OCI-LY1 (cell line): ENCODE results near the gene CREB3L2.

Experiments used
- H2AFZ ChIP-seq: fragments of 200-600 bp; sonication (generic), shearing (Covaris generic); 2 replicates; pipeline ENCODE4 v1.6.0; 2014; ENCODE audit warnings: antibody characterized with exemption, mild to moderate bottlenecking, low read length
- H3F3A ChIP-seq: fragments of 200-600 bp; sonication (generic), shearing (Covaris generic); 2 replicates; pipeline ENCODE4 v1.6.0; 2014; ENCODE audit warnings: mild to moderate bottlenecking, antibody characterized with exemption, low read length, moderate library complexity; ENCODE audit not compliant: insufficient read depth
- H3K27ac ChIP-seq: fragments of 200-600 bp; sonication (generic); 2 replicates; pipeline ENCODE4 v1.5.1; 2014; ENCODE audit warnings: low read length, mixed run types, mild to moderate bottlenecking, low read depth; ENCODE audit not compliant: poor library complexity, severe bottlenecking
- H3K27me3 ChIP-seq: fragments of 200-600 bp; sonication (generic); 2 replicates; pipeline ENCODE4 v1.6.0; 2014; ENCODE audit warnings: antibody characterized with exemption, mild to moderate bottlenecking, low read length, moderate library complexity; ENCODE audit not compliant: insufficient read depth
- H3K36me3 ChIP-seq: fragments of 200-600 bp; sonication (generic); 2 replicates; pipeline ENCODE4 v1.6.1; 2014; ENCODE audit warnings: mild to moderate bottlenecking, antibody characterized with exemption, low read length, moderate library complexity, mixed read lengths; ENCODE audit not compliant: insufficient read depth
- H3K4me1 ChIP-seq: fragments of 200-600 bp; sonication (generic); 2 replicates; pipeline ENCODE4 v1.5.1; 2014; ENCODE audit warnings: mild to moderate bottlenecking, low read length, moderate library complexity; ENCODE audit not compliant: insufficient read depth, severe bottlenecking
- H3K4me2 ChIP-seq: fragments of 200-600 bp; sonication (generic), shearing (Covaris generic); 2 replicates; pipeline ENCODE4 v1.6.1; 2014; ENCODE audit warnings: low read length
- H3K4me3 ChIP-seq: fragments of 200-600 bp; sonication (generic); 2 replicates; pipeline ENCODE4 v1.5.1; 2014; ENCODE audit warnings: low read length, low read depth, mild to moderate bottlenecking, mixed read lengths; ENCODE audit not compliant: poor library complexity, severe bottlenecking
- H3K79me2 ChIP-seq: fragments of 200-600 bp; shearing (Covaris generic); 2 replicates; pipeline ENCODE4 v1.6.1; 2016; ENCODE audit warnings: mixed run types, low read length, mixed read lengths; ENCODE audit not compliant: insufficient read depth
- H3K9ac ChIP-seq: fragments of 200-600 bp; sonication (generic), shearing (Covaris generic); 2 replicates; pipeline ENCODE4 v1.6.1; 2014; ENCODE audit warnings: mild to moderate bottlenecking, low read length, mixed read lengths
- H3K9me2 ChIP-seq: fragments of 200-600 bp; sonication (generic), shearing (Covaris generic); 2 replicates; pipeline ENCODE4 v1.6.1; 2014; ENCODE audit warnings: low read depth, mild to moderate bottlenecking, low read length, mixed read lengths
- H3K9me3 ChIP-seq: fragments of 200-600 bp; shearing (Covaris generic); 2 replicates; pipeline ENCODE4 v1.6.1; 2014; ENCODE audit warnings: low read length, mixed read lengths
- H4K20me1 ChIP-seq: fragments of 200-600 bp; sonication (generic), shearing (Covaris generic); 2 replicates; pipeline ENCODE4 v1.6.0; 2016; ENCODE audit warnings: mild to moderate bottlenecking, low read length; ENCODE audit not compliant: insufficient read depth
- EZH2 ChIP-seq: fragments of 200-600 bp; sonication (generic), shearing (Covaris generic); IDR thresholded peaks from 2 replicates; pipeline ENCODE4 v1.8.0; 2017; ENCODE audit warnings: borderline replicate concordance, mixed run types, mild to moderate bottlenecking, antibody characterized with exemption, low read length, moderate library complexity, mixed read lengths
- TF ChIP-seq, protein P1 (sequence below): fragments of 200-600 bp; sonication (generic), shearing (Covaris generic); IDR thresholded peaks from 2 replicates; pipeline ENCODE4 v1.5.1; 2017; ENCODE audit warnings: mild to moderate bottlenecking, antibody characterized with exemption, low read length, moderate library complexity, mixed read lengths

CREB3L2 gene

DNA sequence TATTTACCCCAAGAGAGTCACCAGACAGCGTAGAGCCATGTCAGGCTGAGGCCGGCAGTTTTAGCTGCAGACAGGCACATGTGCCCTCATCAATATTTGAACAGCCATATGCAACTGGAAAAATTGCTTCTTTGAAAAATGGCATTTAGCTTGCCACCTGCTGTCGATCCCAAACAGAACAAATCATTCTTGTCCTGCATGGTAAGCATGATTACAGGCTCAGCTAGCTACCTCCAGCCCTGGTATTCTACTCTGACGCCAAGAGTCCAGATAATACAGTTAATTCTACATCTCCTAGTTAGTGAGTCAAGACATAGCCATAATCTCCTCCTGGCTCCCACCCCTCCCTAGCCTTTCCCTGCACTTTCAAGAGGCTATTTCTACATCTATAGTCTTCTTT lies 7.7 kb downstream of the CREB3L2 start:
- H3K36me3 ChIP-seq: no peaks in the 10 kb centered on the region
- no peak overlapping the region for H3K4me3 ChIP-seq
- H3K9me3 ChIP-seq: no peaks in the 10 kb centered on the region
- H3F3A ChIP-seq: no peaks in the 10 kb centered on the region
- H4K20me1 ChIP-seq: no peaks in the 10 kb centered on the region
- no peak overlapping the region for H3K9ac ChIP-seq
- H3K79me2 ChIP-seq: no peaks in the 10 kb centered on the region
- no peaks in the 10 kb centered on the region for H3K4me1 ChIP-seq
- no peak overlapping the region for H3K27ac ChIP-seq
- H3K4me2 ChIP-seq: no peak overlapping the region
- TF ChIP-seq EZH2: no peak
- TF ChIP-seq, protein P1, sequence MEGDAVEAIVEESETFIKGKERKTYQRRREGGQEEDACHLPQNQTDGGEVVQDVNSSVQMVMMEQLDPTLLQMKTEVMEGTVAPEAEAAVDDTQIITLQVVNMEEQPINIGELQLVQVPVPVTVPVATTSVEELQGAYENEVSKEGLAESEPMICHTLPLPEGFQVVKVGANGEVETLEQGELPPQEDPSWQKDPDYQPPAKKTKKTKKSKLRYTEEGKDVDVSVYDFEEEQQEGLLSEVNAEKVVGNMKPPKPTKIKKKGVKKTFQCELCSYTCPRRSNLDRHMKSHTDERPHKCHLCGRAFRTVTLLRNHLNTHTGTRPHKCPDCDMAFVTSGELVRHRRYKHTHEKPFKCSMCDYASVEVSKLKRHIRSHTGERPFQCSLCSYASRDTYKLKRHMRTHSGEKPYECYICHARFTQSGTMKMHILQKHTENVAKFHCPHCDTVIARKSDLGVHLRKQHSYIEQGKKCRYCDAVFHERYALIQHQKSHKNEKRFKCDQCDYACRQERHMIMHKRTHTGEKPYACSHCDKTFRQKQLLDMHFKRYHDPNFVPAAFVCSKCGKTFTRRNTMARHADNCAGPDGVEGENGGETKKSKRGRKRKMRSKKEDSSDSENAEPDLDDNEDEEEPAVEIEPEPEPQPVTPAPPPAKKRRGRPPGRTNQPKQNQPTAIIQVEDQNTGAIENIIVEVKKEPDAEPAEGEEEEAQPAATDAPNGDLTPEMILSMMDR: no peak
- H3K27me3 ChIP-seq: no peaks in the 10 kb centered on the region
- no peaks in the 10 kb centered on the region for H3K9me2 ChIP-seq
- no peak overlapping the region for H2AFZ ChIP-seq

DNA sequence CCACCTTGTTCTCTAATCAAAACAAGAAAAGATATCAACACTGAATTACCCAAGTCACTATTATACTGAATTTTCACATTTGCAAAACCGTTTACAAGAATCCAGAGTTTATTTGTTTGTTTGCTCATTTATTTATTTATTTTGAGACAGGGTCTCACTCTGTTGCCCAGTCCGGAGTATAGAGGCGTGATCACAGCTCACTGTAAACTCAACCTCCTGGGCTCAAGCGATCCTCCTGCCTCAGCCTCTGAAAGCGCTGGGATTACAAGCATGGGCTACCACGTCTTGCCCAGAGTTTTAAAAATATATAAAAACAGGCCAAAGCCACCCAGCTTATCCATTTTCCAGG lies 8.5 kb downstream of the CREB3L2 start:
- H3K4me2 ChIP-seq: no peak overlapping the region

DNA sequence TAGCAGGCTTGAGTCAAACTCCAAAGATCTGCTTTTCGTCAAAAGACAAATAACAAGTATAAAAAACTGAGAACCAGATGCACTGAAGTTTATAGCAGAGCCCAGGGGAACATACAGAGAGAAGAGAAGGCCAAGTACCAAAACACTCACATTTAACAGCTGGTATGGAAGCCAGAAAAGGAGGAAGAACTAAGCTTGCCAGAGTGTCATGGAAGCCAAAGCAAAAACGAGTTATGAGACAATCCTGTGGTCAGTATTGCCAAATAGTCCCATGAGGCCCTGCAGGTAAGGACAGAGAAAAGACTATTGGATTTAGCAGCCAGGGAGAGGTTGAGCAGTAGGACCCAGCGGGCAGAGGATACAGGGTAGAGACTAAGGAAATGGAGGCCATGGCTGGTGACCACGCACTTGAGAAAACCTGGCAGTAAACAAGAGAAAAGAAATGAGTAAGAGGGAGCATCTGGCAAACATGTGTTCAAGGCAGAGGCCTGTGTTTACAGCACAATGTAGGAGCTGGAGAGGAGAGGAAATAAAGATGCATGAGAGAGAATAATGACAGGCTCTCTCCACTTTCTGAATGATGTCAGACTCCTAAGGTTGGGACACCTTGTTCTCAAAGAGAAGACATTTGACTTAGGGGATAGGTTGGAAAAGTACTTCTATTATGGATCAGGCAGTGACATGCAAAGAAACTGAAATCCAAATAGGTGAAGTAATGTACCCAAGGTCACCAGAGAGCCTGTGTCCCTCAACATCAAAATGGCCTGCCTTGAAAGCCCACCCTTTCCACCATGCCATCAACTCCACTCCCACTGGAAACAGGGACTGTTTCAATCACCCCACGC lies 9.1 kb downstream of the CREB3L2 start:
- no peaks in the 10 kb centered on the region for H3K9me3 ChIP-seq
- no peak overlapping the region for H3K4me2 ChIP-seq
- H3K27me3 ChIP-seq: no peaks in the 10 kb centered on the region
- no peaks in the 10 kb centered on the region for H3K79me2 ChIP-seq
- no peak overlapping the region for H3K9ac ChIP-seq
- H2AFZ ChIP-seq: no peak overlapping the region
- no peaks in the 10 kb centered on the region for H3K4me1 ChIP-seq
- no peak overlapping the region for H3K27ac ChIP-seq
- H3K4me3 ChIP-seq: no peak overlapping the region
- H3K36me3 ChIP-seq: no peaks in the 10 kb centered on the region
- no peaks in the 10 kb centered on the region for H4K20me1 ChIP-seq
- H3K9me2 ChIP-seq: no peaks in the 10 kb centered on the region
- no peaks in the 10 kb centered on the region for H3F3A ChIP-seq
- TF ChIP-seq, protein P1: no peak
- TF ChIP-seq EZH2: no peak

More for the DNA sequence above, 8.5 kb downstream of the CREB3L2 start:
- Histone ChIP-seq H3K9me3 (no peaks in the 10 kb centered on the region), H3K9me2 (no peaks in the 10 kb centered on the region), H4K20me1 (no peaks in the 10 kb centered on the region), H3K4me1 (no peaks in the 10 kb centered on the region), H3K36me3 (no peaks in the 10 kb centered on the region), H3K27ac (no peak overlapping the region), H2AFZ (no peak overlapping the region), H3K27me3 (no peaks in the 10 kb centered on the region), H3F3A (no peaks in the 10 kb centered on the region), H3K79me2 (no peaks in the 10 kb centered on the region), H3K9ac (no peak overlapping the region), H3K4me3 (no peak overlapping the region)
- no peak for TF ChIP-seq EZH2
- TF ChIP-seq, protein P1: no peak
